HEK293 (cell line): ENCODE results near the gene PRKG1.

Source experiments
- CTCF ChIA-PET: fragments of 350-600 bp; formaldehyde crosslinking; extraction: SDS; loops from one replicate; lab custom pipeline; 2021; ENCODE audit warnings: antibody characterized with exemption; lab: Yijun Ruan, JAX
- POLR2A ChIA-PET: fragments of 300-600 bp; formaldehyde crosslinking; extraction: SDS; loops from one replicate; lab custom pipeline; 2020; ENCODE audit warnings: antibody characterized with exemption, inconsistent platforms; lab: Yijun Ruan, JAX
- H3K27ac ChIP-seq: fragments of 200-500 bp; sonication (Bioruptor generic); 2 replicates; pipeline ENCODE4 v1.5.1; 2014; ENCODE audit warnings: low read depth, low read length, control low read depth, inconsistent platforms; ENCODE audit errors: extremely low read depth
- H3K36me3 ChIP-seq, 2 experiments: fragments of 200-500 bp in 1 of 2; sonication (Bioruptor generic) in 1 of 2; 1 replicate in 1 of 2; 2 replicates in 1 of 2; pipeline ENCODE4 v1.5.1; 2014 to 2017; ENCODE audit warnings: inconsistent platforms in 2 of 2, low read length in 2 of 2; ENCODE audit not compliant: control insufficient read depth in 2 of 2, insufficient read depth in 1 of 2
- H3K4me1 ChIP-seq: fragments of 200-500 bp; sonication (Bioruptor generic); 2 replicates; pipeline ENCODE4 v1.5.1; 2014; ENCODE audit warnings: mild to moderate bottlenecking, low read length, inconsistent platforms; ENCODE audit not compliant: control insufficient read depth, insufficient read depth
- H3K4me3 ChIP-seq: 2 replicates; pipeline ENCODE4 v1.5.1; 2011; ENCODE audit warnings: low read depth, mild to moderate bottlenecking, control low read depth, low read length, moderate library complexity
- H3K9me3 ChIP-seq: fragments of 200-500 bp; sonication (Bioruptor generic); 2 replicates; pipeline ENCODE4 v1.5.1; 2014; ENCODE audit warnings: low read depth, low read length, inconsistent platforms; ENCODE audit not compliant: control insufficient read depth, insufficient read depth
- FEZF1 ChIP-seq: fragments of 450-650 bp; formaldehyde crosslinking; IDR thresholded peaks from 2 replicates; pipeline ENCODE4 v1.5.1; 2016; ENCODE audit warnings: missing biosample characterization, missing genetic modification characterization
- GLI4 ChIP-seq: fragments of 450-650 bp; formaldehyde crosslinking; IDR thresholded peaks from 2 replicates; pipeline ENCODE4 v1.5.1; 2016; ENCODE audit warnings: missing biosample characterization, missing genetic modification characterization
- KLF9 ChIP-seq: fragments of 450-650 bp; formaldehyde crosslinking; IDR thresholded peaks from 2 replicates; pipeline ENCODE4 v1.5.1; 2016; ENCODE audit warnings: missing biosample characterization, missing genetic modification characterization, low read depth
- MZF1 ChIP-seq: fragments of 450-650 bp; formaldehyde crosslinking; IDR thresholded peaks from 2 replicates; pipeline ENCODE4 v1.5.1; 2017; ENCODE audit warnings: missing biosample characterization, missing genetic modification characterization, borderline replicate concordance
- OSR2 ChIP-seq: fragments of 450-650 bp; formaldehyde crosslinking; IDR thresholded peaks from 2 replicates; pipeline ENCODE4 v1.5.1; 2016; ENCODE audit warnings: missing biosample characterization, missing genetic modification characterization
- RBAK ChIP-seq: fragments of 450-650 bp; formaldehyde crosslinking; IDR thresholded peaks from 2 replicates; pipeline ENCODE4 v1.5.1; 2016; ENCODE audit warnings: missing biosample characterization, missing genetic modification characterization
- TCF7L2 ChIP-seq: IDR thresholded peaks from 2 replicates; pipeline ENCODE4 v1.6.1; 2011; ENCODE audit warnings: low read depth, mild to moderate bottlenecking, inconsistent platforms, low read length, moderate library complexity, borderline replicate concordance
- YY2 ChIP-seq: fragments of 450-650 bp; formaldehyde crosslinking; IDR thresholded peaks from 2 replicates; pipeline ENCODE4 v1.5.1; 2016; ENCODE audit warnings: missing biosample characterization, missing genetic modification characterization
- ZBTB48 ChIP-seq: fragments of 450-650 bp; formaldehyde crosslinking; IDR thresholded peaks from 2 replicates; pipeline ENCODE4 v1.5.1; 2016; ENCODE audit warnings: missing biosample characterization, missing genetic modification characterization
- ZFP3 ChIP-seq: fragments of 450-650 bp; formaldehyde crosslinking; IDR thresholded peaks from 2 replicates; pipeline ENCODE4 v1.5.1; 2016; ENCODE audit warnings: low read depth, missing biosample characterization, missing genetic modification characterization
- ZIC2 ChIP-seq: fragments of 450-650 bp; formaldehyde crosslinking; IDR thresholded peaks from 2 replicates; pipeline ENCODE4 v1.5.1; 2016; ENCODE audit warnings: missing biosample characterization, missing genetic modification characterization
- ZNF10 ChIP-seq: fragments of 450-650 bp; formaldehyde crosslinking; IDR thresholded peaks from 2 replicates; pipeline ENCODE4 v1.5.1; 2017; ENCODE audit warnings: missing biosample characterization, missing genetic modification characterization
- ZNF114 ChIP-seq: fragments of 450-650 bp; formaldehyde crosslinking; IDR thresholded peaks from 2 replicates; pipeline ENCODE4 v1.5.0; 2017; ENCODE audit warnings: missing biosample characterization, missing genetic modification characterization
- ZNF140 ChIP-seq: fragments of 450-650 bp; formaldehyde crosslinking; IDR thresholded peaks from 2 replicates; pipeline ENCODE4 v1.5.1; 2016; ENCODE audit warnings: missing biosample characterization, missing genetic modification characterization
- ZNF146 ChIP-seq: fragments of 450-650 bp; formaldehyde crosslinking; IDR thresholded peaks from 2 replicates; pipeline ENCODE4 v1.5.1; 2016; ENCODE audit warnings: missing biosample characterization, missing genetic modification characterization
- ZNF2 ChIP-seq: fragments of 450-650 bp; formaldehyde crosslinking; IDR thresholded peaks from 2 replicates; pipeline ENCODE4 v1.5.1; 2016; ENCODE audit warnings: missing biosample characterization, missing genetic modification characterization
- ZNF223 ChIP-seq: fragments of 450-650 bp; formaldehyde crosslinking; IDR thresholded peaks from 2 replicates; pipeline ENCODE4 v1.5.1; 2016; ENCODE audit warnings: missing biosample characterization, missing genetic modification characterization
- ZNF23 ChIP-seq: fragments of 450-650 bp; formaldehyde crosslinking; IDR thresholded peaks from 2 replicates; pipeline ENCODE4 v1.5.1; 2016; ENCODE audit warnings: missing biosample characterization, missing genetic modification characterization, borderline replicate concordance
- ZNF24 ChIP-seq: fragments of 450-650 bp; formaldehyde crosslinking; IDR thresholded peaks from 2 replicates; pipeline ENCODE4 v1.5.1; 2016; ENCODE audit warnings: missing biosample characterization, missing genetic modification characterization
- ZNF311 ChIP-seq: fragments of 450-650 bp; formaldehyde crosslinking; IDR thresholded peaks from 2 replicates; pipeline ENCODE4 v1.5.1; 2017; ENCODE audit warnings: missing biosample characterization, missing genetic modification characterization, borderline replicate concordance
- ZNF341 ChIP-seq: fragments of 450-650 bp; formaldehyde crosslinking; IDR thresholded peaks from 2 replicates; pipeline ENCODE4; 2016; ENCODE audit warnings: low read depth, missing biosample characterization, missing genetic modification characterization
- ZNF362 ChIP-seq: fragments of 450-650 bp; formaldehyde crosslinking; IDR thresholded peaks from 2 replicates; pipeline ENCODE4 v1.5.1; 2016; ENCODE audit warnings: missing biosample characterization, missing genetic modification characterization
- ZNF404 ChIP-seq: fragments of 450-650 bp; formaldehyde crosslinking; IDR thresholded peaks from 2 replicates; pipeline ENCODE4 v1.5.1; 2017; ENCODE audit warnings: missing biosample characterization, missing genetic modification characterization
- ZNF416 ChIP-seq: fragments of 450-650 bp; formaldehyde crosslinking; IDR thresholded peaks from 2 replicates; pipeline ENCODE4 v1.5.1; 2016; ENCODE audit warnings: missing biosample characterization, missing genetic modification characterization
- ZNF423 ChIP-seq: fragments of 450-650 bp; formaldehyde crosslinking; IDR thresholded peaks from 2 replicates; pipeline ENCODE4 v1.5.1; 2016; ENCODE audit warnings: missing biosample characterization, missing genetic modification characterization
- ZNF426 ChIP-seq: fragments of 450-650 bp; formaldehyde crosslinking; IDR thresholded peaks from 2 replicates; pipeline ENCODE4 v1.5.1; 2017; ENCODE audit warnings: missing biosample characterization, missing genetic modification characterization, mild to moderate bottlenecking, inconsistent platforms, moderate library complexity
- ZNF530 ChIP-seq: fragments of 450-650 bp; formaldehyde crosslinking; IDR thresholded peaks from 2 replicates; pipeline ENCODE4 v1.5.1; 2016; ENCODE audit warnings: low read depth, missing biosample characterization, missing genetic modification characterization
- ZNF561 ChIP-seq: fragments of 450-650 bp; IDR thresholded peaks from 2 replicates; pipeline ENCODE4 v1.5.1; 2018; ENCODE audit warnings: missing biosample characterization, missing genetic modification characterization, borderline replicate concordance
- ZNF626 ChIP-seq: fragments of 450-650 bp; sonication (Bioruptor Pico); formaldehyde crosslinking; IDR thresholded peaks from 2 replicates; pipeline ENCODE4 v1.5.1; 2018; ENCODE audit warnings: missing biosample characterization, missing genetic modification characterization, inconsistent platforms
- TF ChIP-seq, protein P1 (sequence below): fragments of 450-650 bp; formaldehyde crosslinking; IDR thresholded peaks from 2 replicates; pipeline ENCODE4 v1.5.0; 2017; ENCODE audit warnings: missing biosample characterization, missing genetic modification characterization, borderline replicate concordance

PRKG1 gene

DNA sequence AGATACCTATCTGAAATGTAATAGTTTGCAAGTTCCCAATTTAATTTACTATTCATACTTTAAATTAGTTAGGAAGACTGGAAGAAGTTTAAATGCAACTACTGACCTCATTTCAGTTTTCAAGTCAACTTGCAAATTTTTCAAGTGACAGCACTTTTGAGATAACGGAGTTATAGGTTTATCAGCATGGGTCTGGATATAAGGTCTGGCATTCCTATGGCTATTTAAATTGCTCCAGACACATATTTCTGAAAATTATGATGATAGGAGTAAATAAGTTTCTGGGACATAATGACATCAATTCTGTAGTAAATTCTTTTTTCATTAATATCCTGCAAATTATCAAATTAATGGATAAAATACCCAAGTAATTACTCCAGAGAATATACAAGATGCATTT lies 251.9 kb downstream of the PRKG1 start (continued):
- TF ChIP-seq ZNF341 (tag by site-specific recombination): no peak
- no peak for TF ChIP-seq ZNF146
- no peak for TF ChIP-seq ZNF2 (tag by site-specific recombination)

DNA sequence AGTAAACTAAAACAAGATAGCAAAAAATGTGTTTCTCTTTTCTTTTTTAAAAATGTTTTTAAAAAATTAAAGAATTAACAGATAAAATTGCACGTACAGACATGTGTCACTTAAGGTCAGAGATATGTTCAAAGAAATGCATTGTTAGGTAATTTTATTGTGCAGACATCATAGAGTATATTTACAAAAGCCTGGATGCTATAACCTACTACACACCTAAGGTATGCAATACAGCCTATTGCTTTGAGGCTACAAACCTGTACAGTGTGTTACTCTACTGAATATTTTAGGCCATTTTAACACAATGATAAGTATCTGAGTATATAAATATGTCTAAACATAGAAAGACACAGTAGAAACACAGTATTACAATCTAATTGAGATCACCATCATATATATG lies 253.1 kb downstream of the PRKG1 start:
- POLR2A ChIA-PET: no interaction called here
- Histone ChIP-seq H3K27ac (no peak overlapping the region), H3K4me1 (no peaks in the 10 kb centered on the region), H3K9me3 (no peaks in the 10 kb centered on the region), H3K36me3 (no peaks in the 10 kb centered on the region), H3K4me3 (no peak overlapping the region)
- CTCF ChIA-PET: no interaction called here
- no peak for TF ChIP-seq YY2
- no peak for TF ChIP-seq ZNF404
- no peak for TF ChIP-seq ZNF223 (tag by site-specific recombination)
- TF ChIP-seq MZF1: no peak
- TF ChIP-seq ZNF362 (tag by site-specific recombination): no peak
- no peak for TF ChIP-seq KLF9
- no peak for TF ChIP-seq ZNF114
- TF ChIP-seq FEZF1 (tag by site-specific recombination): no peak
- no peak for TF ChIP-seq ZNF626 (tag by site-specific recombination)
- TF ChIP-seq ZNF10 (tag by site-specific recombination): no peak
- TF ChIP-seq OSR2 (tag by site-specific recombination): no peak
- no peak for TF ChIP-seq RBAK
- no peak for TF ChIP-seq ZIC2 (tag by site-specific recombination)
- TF ChIP-seq ZFP3 (tag by site-specific recombination): no peak
- TF ChIP-seq ZNF2 (tag by site-specific recombination): no peak
- no peak for TF ChIP-seq ZNF530 (tag by site-specific recombination)
- no peak for TF ChIP-seq ZNF561 (tag by site-specific recombination)

- ChIA-PET POLR2A (no interaction called here), CTCF (no interaction called here)
- TF ChIP-seq ZNF416: no peak
- Histone ChIP-seq H3K4me1 (no peaks in the 10 kb centered on the region), H3K36me3 (no peaks in the 10 kb centered on the region), H3K27ac (no peak overlapping the region), H3K9me3 (no peaks in the 10 kb centered on the region), H3K4me3 (no peak overlapping the region)
Measured at GRCh38 chr10:51340366-51340765, 266.1 kb downstream of the PRKG1 start.

GRCh38 chr10:51340845-51341610 lies 266.7 kb downstream of the PRKG1 start:
- Histone ChIP-seq H3K4me1 (no peaks in the 10 kb centered on the region), H3K4me3 (no peak overlapping the region), H3K27ac (no peak overlapping the region), H3K9me3 (no peaks in the 10 kb centered on the region), H3K36me3 (no peaks in the 10 kb centered on the region)
- CTCF ChIA-PET: no interaction called here
- POLR2A ChIA-PET: no interaction called here
- TF ChIP-seq GLI4: no peak
- no peak for TF ChIP-seq ZNF423 (tag by site-specific recombination)
- TF ChIP-seq FEZF1 (tag by site-specific recombination): no peak
- no peak for TF ChIP-seq ZNF140 (tag by site-specific recombination)
- TF ChIP-seq ZNF426: no peak
- TF ChIP-seq TCF7L2: no peak
- TF ChIP-seq ZNF24: no peak
- TF ChIP-seq ZNF23 (tag by site-specific recombination): no peak
- no peak for TF ChIP-seq MZF1
- TF ChIP-seq ZBTB48 (tag by site-specific recombination): no peak
- no peak for TF ChIP-seq RBAK
- no peak for TF ChIP-seq ZNF223 (tag by site-specific recombination)
- no peak for TF ChIP-seq ZNF311 (tag by site-specific recombination)
- TF ChIP-seq, protein P1, sequence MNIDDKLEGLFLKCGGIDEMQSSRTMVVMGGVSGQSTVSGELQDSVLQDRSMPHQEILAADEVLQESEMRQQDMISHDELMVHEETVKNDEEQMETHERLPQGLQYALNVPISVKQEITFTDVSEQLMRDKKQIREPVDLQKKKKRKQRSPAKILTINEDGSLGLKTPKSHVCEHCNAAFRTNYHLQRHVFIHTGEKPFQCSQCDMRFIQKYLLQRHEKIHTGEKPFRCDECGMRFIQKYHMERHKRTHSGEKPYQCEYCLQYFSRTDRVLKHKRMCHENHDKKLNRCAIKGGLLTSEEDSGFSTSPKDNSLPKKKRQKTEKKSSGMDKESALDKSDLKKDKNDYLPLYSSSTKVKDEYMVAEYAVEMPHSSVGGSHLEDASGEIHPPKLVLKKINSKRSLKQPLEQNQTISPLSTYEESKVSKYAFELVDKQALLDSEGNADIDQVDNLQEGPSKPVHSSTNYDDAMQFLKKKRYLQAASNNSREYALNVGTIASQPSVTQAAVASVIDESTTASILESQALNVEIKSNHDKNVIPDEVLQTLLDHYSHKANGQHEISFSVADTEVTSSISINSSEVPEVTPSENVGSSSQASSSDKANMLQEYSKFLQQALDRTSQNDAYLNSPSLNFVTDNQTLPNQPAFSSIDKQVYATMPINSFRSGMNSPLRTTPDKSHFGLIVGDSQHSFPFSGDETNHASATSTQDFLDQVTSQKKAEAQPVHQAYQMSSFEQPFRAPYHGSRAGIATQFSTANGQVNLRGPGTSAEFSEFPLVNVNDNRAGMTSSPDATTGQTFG (tag by site-specific recombination): no peak
